Stimulated activated CD4-positive, alpha-beta T cell treated with anti-CD3 and anti-CD28 coated beads, Interleukin-2, amount 100 ng/mL, for 4 hours (primary cell): ENCODE data around the gene PPP1R12B.
"Not testable (repeated sequence)": the region's sequence is repeated elsewhere in the genome, so short reads cannot be mapped to it uniquely, and the experiment has no call there.

Source experiments
- DNase-seq: peaks from one replicate; pipeline ENCODE4 v3.0.0-alpha.2; 2020; ENCODE audit warnings: low read depth

PPP1R12B gene

GRCh38 chr1:202614363-202615207, 266.1 kb downstream of the PPP1R12B start:
- not testable (repeated sequence) for DNase-seq

GRCh38 chr1:202615208-202615500, 266.7 kb downstream of the PPP1R12B start:
- not testable (repeated sequence) for DNase-seq

- no peak for DNase-seq
Measured at GRCh38 chr1:202615501-202616354, 267.2 kb downstream of the PPP1R12B start.

GRCh38 chr1:202616355-202616915, 267.9 kb downstream of the PPP1R12B start:
- no peak for DNase-seq

GRCh38 chr1:202619012-202619411, 270.5 kb downstream of the PPP1R12B start:
- not testable (repeated sequence) for DNase-seq

GRCh38 chr1:202619505-202619904, 271.0 kb downstream of the PPP1R12B start:
- no peak for DNase-seq

GRCh38 chr1:202620036-202620435, 271.5 kb downstream of the PPP1R12B start:
- DNase-seq, result not testable (repeated sequence)

GRCh38 chr1:202621446-202621845, 272.9 kb downstream of the PPP1R12B start:
- DNase-seq, result no peak

- DNase-seq, result no peak
Measured at GRCh38 chr1:202622388-202622787, 273.9 kb downstream of the PPP1R12B start.

- DNase-seq, result no peak
Measured at GRCh38 chr1:202623075-202623474, 274.6 kb downstream of the PPP1R12B start.

- not testable (repeated sequence) for DNase-seq
Measured at GRCh38 chr1:202623476-202623875, 275.0 kb downstream of the PPP1R12B start.

GRCh38 chr1:202624088-202624780, 275.7 kb downstream of the PPP1R12B start:
- no peak for DNase-seq

- DNase-seq, result no peak
Measured at GRCh38 chr1:202624781-202625108, 276.2 kb downstream of the PPP1R12B start.

GRCh38 chr1:202625416-202626360, 277.2 kb downstream of the PPP1R12B start:
- peak; percentile 9 for DNase-seq

- not testable (repeated sequence) for DNase-seq
Measured at GRCh38 chr1:202627036-202627435, 278.5 kb downstream of the PPP1R12B start.

- no peak for DNase-seq
Measured at GRCh38 chr1:202627841-202628565, 279.5 kb downstream of the PPP1R12B start.

- DNase-seq, result no peak
Measured at GRCh38 chr1:202628646-202629215, 280.2 kb downstream of the PPP1R12B start.

GRCh38 chr1:202629257-202629811, 280.8 kb downstream of the PPP1R12B start:
- peak; percentile 2 for DNase-seq

- DNase-seq, result not testable (repeated sequence)
Measured at GRCh38 chr1:202630096-202630495, 281.6 kb downstream of the PPP1R12B start.

- no peak for DNase-seq
Measured at GRCh38 chr1:202630541-202630940, 282.0 kb downstream of the PPP1R12B start.
